NCI-H82 treated with DMSO at 0.1 percent for 48 hours (cell line): ENCODE data around the gene ALKBH5.
"Not testable (repeated sequence)": the region's sequence is repeated elsewhere in the genome, so short reads cannot be mapped to it uniquely, and the experiment has no call there.

Experiments used
- DNase-seq: peaks from one replicate; lab custom pipeline; 2025; ENCODE audit not compliant: unreplicated experiment; lab: John Stamatoyannopoulos, UW

The ALKBH5 gene

DNA sequence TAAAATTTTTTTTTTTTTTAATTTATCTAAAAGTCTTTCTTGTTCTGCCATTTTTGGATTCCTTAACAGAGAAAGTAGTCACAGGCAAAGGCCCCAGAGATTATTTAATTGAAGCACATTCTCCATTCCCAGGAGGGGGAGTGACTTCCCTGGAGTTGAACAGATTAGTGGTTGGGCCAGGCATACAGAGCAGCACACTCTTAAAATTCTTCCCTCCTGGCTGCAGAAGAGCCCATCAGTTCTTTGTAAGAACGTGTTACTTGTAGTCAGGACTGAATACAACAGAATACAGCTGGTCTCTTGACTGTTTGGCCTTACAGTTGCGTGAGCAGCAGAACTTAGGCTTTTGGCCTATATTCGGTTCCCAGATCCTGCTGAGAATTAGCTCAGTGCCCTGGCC lies 1.8 kb downstream of the ALKBH5 start:
- peak; percentile 30 for DNase-seq

- DNase-seq = no peak
Measured at GRCh38 chr17:18185832-18186626, 2.4 kb downstream of the ALKBH5 start.

DNA sequence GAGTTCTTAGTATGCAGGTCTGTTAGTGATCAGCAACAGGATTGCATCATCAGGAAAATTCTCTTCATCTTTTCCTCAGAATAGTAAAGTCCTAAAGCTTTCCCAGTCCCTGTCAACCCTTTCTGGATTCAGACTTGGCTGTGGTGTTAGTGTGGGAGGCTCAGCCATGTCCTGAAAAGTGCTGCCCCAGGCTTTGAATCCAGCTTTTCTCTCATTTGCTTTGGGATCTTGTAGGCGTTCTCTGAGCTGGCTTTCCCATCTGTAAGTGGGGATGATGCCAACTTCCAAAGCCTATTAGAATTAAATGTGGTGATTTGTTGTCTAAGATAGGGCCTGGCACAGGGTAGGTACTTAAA lies 3.0 kb downstream of the ALKBH5 start:
- DNase-seq = no peak

DNA sequence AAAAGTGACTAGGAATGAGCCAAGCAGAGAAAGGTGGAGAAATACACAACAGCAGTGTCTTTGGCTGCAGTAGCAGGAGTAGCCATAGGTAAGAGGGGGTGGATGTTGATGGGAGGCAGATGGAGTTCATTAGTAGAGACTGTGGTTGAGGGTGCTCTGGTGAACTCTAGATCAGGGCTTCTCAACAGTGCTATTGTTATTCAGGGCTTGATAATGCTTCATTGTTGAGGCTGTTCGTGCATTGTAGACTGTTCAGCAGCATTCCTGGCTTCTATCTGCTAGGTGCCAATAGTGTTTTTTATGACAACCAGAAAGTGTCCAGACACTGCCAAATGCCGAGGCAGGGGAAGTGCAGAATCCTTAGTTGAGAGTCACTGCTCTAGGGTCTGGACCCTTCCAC lies 3.6 kb downstream of the ALKBH5 start:
- DNase-seq = no peak

DNA sequence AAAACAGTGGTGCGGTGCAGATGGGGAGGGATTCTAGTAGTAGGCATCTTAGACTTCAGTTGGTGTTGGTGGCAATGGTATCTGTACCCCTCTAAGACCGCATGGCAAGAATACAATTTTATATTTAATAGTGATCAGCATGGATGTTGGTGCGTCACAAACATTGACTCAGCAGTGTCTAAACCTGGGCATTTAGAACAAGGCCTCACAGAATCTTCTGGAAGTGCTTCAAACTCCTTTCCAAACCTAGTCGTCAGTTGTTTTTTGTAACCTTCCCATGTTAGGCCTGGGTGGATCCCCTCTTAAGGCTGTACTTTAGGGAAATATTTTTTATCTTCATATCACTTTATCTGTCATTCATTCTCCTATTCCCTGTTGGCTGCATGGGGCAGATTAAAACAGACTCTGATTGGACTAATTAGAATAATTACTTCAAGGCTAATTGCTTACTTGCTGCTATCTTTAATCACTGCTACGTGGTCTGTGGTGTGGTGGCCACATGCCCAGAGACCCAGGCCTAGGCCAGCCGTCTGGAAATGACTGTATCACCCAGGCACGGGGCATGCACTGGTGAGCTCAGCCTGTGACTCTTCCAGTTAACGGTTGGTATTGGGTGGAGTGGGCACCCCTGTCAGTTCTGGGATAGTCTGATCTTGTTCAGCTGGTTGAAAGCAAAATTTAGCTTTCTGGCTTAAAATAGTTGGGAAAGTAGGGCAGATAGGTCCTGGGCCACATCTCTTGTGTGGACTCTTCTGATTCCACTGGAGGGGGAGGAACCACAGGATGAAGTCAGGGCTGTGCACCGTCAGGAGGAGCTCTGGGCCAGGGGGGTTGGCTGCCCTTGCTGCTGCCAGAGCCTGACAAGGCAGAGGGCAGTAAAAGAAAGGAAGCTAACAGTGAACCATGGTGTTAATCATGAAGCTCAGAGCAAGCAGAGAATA lies 4.5 kb downstream of the ALKBH5 start:
- no peak for DNase-seq

GRCh38 chr17:18190628-18191235 lies 7.1 kb downstream of the ALKBH5 start:
- no peak for DNase-seq

DNA sequence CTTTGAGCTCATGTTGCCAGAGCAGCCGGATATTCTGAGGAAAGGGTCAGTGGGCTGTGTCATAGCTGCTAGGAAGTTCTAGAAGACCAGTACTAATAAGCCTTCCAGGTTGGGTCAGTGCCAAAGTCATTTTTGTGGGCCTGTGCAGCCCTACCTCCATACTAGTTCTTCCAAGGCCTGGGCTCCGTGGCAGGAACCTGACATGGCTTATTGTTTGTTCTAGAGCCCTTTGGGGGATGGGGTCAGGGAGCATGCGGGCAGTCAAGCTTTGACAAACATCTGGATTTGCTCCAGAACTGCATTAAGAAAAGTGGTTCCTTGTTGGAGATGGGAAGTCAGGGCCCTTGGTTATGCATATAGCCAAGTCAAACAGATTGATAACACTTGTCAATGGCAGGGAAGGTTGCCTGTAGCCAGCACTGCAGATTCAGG lies 7.6 kb downstream of the ALKBH5 start:
- DNase-seq = no peak

DNA sequence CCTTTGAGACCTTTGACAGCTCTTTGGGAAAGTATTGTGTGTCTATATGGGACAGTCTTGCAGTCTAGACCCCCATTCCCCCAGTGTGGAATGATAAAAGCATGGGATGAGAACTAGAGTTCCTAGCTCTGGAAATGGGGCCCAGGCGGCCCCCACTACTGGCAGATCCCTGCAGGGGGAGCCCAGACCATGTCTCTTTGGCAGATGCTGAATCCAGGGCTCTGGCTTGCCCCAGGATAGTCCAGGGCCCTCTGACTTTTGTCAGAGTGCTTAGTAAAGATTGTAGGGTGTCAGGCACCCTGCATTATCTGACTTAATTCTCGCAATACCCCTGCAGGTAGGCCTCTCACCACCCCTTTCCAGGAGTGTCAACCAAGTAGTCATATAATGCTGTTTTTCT lies 8.3 kb downstream of the ALKBH5 start:
- no peak for DNase-seq

GRCh38 chr17:18194394-18194793 lies 10.8 kb downstream of the ALKBH5 start:
- no peak for DNase-seq

DNA sequence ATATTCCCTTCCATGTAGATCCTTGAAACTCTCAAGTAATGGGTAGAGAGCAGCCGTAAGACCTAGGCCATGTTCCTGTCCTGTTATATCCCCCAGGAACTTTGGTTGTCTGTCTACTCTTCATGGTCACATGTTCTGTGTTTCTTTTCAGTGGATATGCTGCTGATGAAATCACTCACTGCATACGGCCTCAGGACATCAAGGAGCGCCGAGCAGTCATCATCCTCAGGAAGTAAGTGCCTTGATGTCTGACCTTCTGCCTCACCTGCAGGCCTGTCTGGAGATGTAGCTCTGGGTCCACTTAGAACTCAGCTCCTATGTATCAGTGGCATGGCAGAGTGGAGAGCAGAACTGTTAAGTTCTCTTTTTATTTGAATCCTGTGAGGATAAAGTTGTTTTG lies 11.2 kb downstream of the ALKBH5 start:
- no peak for DNase-seq

- DNase-seq = no peak
Measured at GRCh38 chr17:18195246-18195645, 11.6 kb downstream of the ALKBH5 start.

DNA sequence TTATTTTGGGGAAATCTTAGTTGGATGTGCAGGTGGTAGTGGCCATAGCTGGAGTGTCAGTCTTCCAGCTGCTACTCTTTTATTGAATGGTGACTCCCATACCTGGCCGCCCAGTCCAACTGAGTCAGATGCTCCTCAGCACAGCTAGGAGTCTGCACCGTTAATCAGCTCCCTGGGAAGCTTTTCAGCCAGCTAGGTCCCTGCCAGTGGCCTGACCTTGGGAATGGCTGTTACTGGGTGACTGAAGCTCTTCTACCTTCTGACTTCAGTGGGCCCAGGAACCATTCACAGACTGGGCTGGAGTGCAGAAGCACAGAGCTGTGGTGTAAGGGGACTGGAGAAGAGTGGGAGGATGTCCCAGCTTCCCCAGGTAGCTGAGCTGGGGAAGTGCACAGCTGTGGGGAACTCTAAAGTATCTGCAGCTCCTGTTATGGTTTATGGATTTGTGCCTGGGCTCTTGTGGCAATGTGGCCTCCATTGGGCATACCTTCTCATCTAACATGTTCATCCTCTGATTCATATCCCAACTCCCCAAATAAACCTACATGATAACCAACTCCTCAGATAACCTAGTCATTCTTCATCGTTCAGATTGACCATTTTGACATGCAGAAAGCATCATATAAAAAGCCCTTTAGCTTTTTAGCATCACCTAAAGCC lies 14.0 kb downstream of the ALKBH5 start:
- DNase-seq = no peak

DNA sequence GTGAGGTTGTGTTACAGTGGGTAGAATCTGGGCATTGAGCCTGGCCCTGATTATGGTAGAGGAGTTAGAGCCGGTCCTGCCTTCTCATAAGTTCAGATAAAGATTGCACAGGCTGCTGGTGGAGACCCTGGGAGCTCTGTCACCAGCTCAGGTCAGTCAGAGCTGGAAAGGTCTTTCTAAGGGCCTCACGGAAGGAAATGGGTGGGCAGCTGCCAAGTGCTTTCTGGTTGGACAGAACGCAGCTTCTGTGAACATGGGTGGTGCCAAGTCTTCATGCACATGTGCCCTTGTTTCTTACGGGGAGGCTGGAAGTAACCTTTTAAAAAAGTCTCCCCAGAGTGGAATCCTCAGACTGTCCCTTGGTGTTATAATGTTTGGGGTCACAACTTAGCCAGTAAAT lies 14.9 kb downstream of the ALKBH5 start:
- no peak for DNase-seq

- DNase-seq = no peak
Measured at GRCh38 chr17:18201108-18201507, 17.5 kb downstream of the ALKBH5 start.

DNA sequence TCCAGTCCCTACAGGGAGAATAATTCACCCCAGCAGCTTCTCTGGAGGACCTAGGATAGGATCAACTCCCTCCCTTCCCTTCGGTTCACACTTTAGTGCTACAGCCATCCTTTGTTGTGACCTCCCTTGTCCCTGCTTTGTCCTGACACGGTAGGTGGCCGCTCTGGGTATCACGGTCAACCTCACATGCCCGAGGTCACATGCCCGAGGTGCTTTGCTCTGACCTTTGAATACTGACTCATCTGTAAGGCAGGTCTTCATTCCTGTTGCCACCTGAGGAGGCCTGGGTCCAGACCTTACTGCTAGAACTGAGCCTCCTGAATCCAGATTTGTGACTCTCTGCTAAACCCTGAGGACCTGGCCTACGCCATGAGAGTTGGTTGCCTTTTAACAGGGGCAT lies 19.7 kb downstream of the ALKBH5 start:
- DNase-seq = no peak

GRCh38 chr17:18205861-18206260 lies 22.2 kb downstream of the ALKBH5 start:
- DNase-seq = no peak

DNA sequence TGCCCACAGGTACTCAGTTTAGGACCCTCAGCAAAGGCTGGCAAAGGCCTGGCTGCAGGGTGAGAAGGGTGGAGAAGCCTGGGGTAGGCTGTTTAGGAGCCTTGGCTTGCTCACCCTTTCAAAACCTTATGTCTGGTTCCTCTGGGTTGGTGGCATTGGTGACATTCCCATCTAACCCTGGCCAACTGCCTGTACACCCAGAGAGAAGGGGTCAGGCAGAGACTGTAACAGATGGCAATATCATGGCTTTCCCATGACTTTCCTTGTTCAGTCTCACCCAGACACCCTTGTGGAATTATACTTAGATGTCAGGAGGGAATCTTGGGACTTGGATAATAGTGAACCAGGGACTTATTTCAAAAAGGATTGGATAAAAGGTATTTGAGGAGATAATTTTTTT lies 23.3 kb downstream of the ALKBH5 start:
- DNase-seq = no peak

DNA sequence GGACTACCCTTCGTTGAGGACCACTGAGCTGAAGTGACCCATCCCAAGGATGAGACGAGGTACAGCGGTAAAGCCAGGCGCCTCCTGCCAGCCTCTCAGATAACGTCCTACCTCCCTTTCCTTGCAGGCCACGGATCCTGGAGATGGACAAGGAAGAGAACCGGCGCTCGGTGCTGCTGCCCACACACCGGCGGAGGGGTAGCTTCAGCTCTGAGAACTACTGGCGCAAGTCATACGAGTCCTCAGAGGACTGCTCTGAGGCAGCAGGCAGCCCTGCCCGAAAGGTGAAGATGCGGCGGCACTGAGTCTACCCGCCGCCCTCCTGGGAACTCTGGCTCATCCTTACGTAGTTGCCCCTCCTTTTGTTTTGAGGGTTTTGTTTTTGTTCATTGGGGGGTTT lies 24.5 kb downstream of the ALKBH5 start:
- no peak for DNase-seq

DNA sequence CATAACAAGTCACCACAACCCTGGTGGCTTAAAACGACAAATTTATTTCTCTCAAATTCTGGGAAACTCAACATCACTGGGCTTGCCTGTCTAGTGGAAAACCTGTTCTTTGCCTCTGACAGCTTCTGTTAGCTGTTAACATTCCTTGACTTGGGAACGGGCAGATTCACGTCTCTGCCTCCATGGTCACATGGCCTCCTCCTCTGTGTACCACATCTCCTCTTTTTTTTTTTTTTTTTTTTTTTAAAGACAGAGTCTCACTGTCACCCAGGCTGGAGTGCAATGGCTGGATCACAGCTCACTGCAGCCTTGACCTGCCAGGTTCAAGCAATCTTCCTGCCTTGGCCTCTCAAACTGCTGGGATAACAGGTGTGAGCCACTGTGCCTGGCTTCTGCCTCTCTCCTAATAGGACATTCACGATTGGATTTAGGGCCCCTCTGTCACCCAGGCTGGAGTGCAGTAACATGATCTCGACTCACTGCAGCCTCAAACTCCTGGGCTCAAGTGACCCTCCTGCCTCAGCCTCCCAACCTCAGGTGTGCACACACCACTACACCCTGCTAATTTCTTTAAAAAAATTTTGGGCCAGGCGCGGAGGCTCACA lies 30.1 kb downstream of the ALKBH5 start:
- no peak for DNase-seq

DNA sequence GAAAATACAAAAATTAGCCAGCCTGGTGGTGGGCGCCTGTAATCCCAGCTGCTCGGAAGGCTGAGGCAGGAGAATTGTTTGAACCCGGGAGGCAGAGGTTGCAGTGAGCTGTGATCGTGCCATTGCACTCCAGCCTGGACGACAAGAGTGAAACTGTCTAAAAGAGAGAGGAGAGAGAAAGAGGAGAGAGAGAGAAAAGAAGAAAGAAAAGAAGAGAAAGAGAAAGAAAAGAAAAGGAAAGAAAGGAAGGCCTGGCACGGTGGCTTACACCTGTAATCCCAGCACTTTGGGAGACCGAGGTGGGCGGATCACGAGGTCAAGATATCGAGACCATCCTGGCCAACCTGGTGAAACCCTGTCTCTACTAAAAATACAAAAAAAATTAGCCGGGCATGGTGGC lies 33.3 kb downstream of the ALKBH5 start:
- DNase-seq = not testable (repeated sequence)
